HL-60/S4 treated with retinoic acid at 250 ng/mL for 4 days and 3 days (cell line): ENCODE measurements around the gene CAPZB.
"Not testable (repeated sequence)": the region's sequence is repeated elsewhere in the genome, so short reads cannot be mapped to it uniquely, and the experiment has no call there.

Experiments
- in situ Hi-C: fragments of 300-500 bp; cut with MboI; formaldehyde crosslinking; loops from 2 replicates; pipeline ENCODE4 v1.7.0; 2022; ENCODE audit warnings: low sequenced_read_pairs

Gene CAPZB

GRCh38 chr1:19315378-19316198, 169.8 kb downstream of the CAPZB start:
- in situ Hi-C loops: no loop called here

DNA sequence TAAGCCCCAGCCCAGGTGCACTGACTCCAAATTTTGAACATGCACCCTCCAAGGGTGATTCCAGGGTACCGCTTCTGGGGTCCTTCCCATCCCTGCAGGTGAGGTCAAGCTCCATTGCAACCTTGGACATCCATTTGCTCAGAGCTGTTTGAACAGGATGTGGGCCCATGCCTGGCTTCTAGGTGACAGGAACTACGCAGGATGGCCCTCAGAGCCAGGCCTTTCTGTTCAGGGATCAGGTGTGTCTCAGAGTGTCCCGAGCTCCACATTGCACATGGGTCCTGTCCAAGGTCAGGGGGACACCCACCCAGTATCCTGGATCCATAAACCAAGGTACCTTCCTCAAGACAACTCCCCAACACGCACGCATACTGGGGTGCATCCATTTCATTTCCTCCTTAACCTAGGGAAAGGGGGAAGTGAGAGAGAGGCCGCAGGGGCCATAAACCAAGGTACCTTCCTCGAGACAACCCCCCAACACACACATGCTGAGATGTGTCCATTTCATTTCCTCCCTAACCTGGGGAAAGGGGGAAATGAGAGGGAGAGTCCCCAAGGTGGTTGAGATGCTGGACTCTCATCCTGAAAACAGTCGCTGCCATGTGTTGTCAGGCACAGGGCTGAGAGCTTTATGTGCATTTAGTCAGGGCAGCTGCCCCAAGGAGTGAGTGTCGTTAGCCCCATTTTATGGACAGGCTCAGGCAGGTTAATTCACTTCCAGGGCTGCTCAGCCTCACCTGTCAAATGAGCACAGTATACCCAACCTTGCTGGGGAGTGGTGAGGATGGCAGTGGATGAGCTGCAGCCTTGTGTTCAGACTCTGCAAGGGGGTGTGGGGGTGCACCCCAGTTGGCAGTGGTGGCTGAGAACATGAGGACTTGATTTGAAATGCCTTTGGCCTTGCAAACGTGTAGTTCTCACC, 171.1 kb downstream of the CAPZB start:
- in situ Hi-C loops: no loop called here

DNA sequence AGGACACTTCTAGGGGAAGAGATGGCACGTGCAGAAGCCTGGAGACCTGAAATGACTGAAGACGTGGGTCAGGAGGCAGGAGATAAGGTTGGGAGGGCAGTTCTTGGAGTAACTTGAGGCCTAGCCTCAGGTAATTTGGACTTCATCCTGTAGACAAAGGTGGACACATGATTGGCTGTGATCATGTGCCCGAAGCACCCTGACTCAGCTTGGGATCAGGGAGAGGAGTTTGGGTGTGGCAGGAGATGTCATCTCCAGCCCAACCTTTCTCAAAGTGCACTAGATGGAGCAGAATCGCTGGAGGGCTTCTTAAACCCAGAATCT, 171.7 kb downstream of the CAPZB start:
- in situ Hi-C loops: no loop called here

DNA sequence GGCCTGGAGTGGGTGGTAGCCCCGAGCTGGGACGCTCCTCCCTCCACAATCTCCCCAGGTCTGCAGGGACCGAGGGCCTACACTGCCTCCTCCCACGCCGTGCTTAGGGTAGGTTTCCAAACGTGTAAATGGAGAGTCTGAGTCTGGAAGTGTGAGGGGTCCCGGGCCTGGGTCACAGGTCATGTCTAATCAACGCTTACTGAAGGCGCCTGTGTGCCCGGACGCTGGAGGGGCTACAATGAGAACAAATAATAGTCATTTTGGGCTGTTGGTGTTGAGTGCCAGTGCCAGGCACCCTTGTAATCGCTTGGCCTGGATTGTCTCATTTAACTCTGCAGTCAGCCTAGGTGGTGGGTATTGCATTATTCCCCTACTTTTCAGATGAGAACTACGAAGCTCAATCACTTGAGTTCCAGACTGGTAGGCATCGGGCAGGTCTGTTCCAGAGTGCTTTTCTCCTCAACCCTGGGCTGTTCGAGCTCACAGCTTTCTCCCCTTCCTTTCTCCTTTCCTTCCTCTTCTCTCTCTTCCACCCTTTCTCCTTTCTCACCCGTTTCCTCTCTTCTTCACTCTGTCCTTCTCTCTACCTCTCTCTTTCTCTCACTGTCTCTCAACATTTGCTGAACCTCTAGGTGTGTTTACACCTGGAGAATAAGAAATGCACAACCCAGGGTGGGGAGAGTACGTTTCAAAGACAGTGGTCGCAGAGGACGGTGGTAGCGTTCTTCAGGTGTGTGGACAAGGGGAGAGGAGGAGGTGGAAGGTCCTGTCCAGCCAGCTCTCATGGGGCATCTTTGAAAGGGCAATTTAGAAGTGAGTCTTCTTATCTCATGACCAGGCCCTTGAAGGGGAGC, 172.3 kb downstream of the CAPZB start:
- in situ Hi-C loops: no loop called here

DNA sequence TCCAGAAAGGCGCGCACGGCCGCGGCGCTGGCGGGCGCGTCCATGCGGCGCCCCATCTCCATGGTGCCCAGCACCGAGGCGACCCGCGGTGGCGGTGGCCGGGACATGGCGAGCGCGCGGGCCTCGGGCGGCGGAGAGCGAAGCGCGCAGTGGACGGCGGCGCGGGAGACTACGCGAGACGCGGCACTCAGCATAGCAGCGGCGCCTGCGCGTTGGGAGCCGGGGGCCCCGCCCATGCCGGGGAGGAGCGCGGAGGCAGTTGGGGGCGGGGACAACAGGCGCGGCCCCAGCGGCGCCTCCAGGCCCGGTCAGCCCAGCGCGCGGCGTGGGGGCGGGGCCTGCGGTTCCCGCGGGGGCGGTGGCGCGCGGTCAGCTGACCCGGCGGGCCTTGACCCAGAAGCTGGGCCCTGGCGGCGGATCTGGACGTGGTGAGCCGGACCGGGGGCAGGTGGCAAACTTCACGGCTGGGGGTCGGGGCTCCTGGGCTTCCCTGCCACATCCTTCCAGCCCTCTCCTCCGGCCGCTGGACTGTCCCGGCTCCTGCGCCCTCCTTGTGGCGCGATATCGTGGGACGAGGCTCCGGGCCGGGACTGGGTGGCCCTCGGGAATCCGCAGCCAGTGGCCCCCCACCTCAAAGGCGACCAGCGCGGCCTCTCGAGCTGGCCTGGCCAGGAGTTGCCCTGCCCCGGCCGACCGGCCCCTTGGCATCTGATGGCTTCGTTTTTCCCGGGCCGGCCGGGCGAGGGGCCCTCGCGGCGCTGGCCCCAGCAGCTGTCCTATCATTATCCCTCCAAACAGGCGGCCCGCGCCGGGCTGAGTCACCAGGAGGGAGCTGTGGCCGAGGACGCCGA, 173.2 kb downstream of the CAPZB start, which contains the start of the genes AKR7A2 and SLC66A1:
AKR7A2 (minus strand) TSS at position 214 of the 851 bp plus-strand sequence; CDS start at position 194, 20 bp downstream.
SLC66A1 (plus strand) TSS at position 396 of the 851 bp plus-strand sequence. CDS start 5,352 bp downstream, outside the sequence.
- in situ Hi-C loops: no loop called here

- in situ Hi-C loops: no loop called here
Measured at GRCh38 chr1:19311503-19311930, 173.8 kb downstream of the CAPZB start.

GRCh38 chr1:19310720-19311502, 174.4 kb downstream of the CAPZB start:
- in situ Hi-C loops: no loop called here

DNA sequence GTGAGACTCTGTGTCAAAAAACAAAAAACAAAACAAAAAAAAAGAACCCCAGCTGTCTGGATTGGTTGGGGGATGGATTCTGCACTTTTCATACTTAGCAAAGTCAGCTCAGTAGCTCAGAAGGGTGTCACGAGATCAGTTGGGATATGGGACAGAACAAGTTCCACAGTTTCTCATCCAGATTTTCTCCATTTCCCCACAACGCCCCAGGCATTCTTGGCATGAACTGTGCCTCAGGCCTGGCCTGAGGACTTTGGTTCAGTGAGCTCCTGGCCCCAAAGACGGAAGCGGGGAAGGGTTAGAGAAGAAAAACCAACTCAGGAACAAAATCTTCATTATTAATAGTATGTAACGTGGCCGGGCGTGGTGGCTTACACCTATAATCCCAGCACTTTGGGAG, 175.3 kb downstream of the CAPZB start:
- in situ Hi-C loops: no loop called here

- in situ Hi-C loops: no loop called here
Measured at GRCh38 chr1:19309123-19309813, 176.1 kb downstream of the CAPZB start.

DNA sequence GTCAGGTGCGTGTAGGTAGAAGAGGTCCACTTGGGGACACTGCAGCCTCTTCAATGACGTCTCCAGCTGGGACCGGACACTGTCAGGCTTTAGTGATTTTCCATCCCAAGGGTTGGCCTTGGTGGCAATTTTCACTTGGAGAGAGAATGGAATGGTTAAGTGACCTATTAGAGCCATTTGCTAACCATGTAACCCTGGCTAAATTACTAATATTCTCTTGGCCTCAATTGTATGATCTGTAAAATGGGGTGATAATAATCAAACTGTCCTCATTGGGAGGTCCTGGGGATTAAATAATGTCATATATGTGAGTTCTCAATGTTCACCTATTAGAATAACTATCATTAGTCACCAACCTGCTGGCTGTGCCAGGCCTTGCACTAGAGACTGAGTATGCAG, 176.8 kb downstream of the CAPZB start:
- in situ Hi-C loops: no loop called here

GRCh38 chr1:19307794-19308508, 177.4 kb downstream of the CAPZB start:
- in situ Hi-C loops: no loop called here

DNA sequence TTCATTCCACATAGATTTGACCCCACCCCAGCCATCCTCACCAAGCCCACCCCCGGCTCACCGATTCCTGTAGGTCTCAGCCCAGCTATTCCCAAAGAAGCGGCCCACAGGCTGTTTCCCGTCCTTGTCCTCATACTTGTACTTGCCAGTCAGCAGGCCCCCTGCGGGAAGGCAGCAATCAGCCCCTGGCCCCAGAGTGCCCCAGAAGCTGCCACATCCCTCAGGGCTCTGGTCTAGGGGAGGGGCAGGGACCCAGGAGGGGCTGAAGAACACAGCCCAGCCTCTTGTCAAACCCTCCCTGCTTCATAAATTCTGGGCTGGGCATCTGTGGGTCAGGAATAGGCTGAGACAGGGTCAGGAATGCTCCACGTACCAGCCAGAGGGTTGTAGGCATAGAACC, 178.4 kb downstream of the CAPZB start:
- in situ Hi-C loops: no loop called here

DNA sequence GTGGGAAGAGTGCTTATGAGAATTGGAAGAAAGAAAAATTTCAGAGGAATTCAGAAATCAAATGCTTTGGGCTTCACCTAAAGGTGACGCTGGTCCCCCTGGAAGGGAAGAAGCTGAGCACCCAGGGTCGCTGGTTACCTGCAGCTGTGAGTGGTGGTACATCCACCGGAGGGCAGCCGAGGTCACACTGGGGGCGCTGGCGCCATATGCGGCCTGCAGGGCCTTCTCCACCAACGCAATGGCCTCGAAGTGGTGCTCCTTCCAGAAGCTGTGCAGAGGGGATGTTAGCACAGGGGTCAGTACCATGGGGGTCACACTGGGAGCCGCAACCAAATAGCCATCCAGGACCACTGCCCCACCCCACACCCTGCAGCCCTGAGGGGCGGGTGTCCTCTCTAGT, 179.5 kb downstream of the CAPZB start:
- in situ Hi-C loops: no loop called here

DNA sequence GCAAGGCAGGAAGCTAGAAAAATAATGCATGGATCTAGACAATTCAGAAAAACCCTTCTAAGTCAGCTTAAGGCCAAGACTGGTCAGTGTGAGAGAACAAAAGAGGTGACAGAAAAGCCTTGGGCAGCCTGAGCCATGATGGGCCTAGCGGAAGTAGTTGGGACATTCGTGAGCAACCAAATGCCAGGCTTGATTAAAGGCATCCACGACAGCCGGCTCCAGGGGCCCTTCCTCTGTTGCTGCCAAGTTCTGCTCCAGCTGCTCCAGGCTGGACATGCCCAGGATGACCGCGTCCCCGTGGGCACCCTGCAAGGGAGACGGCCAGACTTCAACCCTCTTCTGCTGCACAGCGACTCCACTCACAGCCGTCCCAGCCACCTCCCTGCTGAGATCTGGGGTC, 181.3 kb downstream of the CAPZB start:
- in situ Hi-C loops: not testable (repeated sequence)

DNA sequence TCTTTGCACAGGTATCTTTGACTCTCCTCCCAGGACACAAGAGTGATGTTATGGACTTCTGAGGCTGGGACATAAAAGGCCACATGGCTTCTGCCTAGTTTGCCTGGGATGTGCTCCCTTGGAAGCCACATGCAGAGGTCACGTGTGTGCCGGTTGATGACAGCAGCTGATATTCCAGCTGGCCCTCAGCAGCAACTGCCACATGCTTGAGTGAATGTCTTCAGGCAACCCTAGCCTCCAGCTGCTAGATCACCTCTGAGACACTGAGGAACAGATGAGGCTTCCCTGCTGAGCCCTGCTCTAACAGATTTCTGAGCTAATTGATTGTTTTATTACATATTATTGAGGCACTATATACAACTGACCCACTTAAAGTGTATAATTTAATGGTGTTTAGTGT, 185.1 kb downstream of the CAPZB start:
- in situ Hi-C loops: no loop called here

DNA sequence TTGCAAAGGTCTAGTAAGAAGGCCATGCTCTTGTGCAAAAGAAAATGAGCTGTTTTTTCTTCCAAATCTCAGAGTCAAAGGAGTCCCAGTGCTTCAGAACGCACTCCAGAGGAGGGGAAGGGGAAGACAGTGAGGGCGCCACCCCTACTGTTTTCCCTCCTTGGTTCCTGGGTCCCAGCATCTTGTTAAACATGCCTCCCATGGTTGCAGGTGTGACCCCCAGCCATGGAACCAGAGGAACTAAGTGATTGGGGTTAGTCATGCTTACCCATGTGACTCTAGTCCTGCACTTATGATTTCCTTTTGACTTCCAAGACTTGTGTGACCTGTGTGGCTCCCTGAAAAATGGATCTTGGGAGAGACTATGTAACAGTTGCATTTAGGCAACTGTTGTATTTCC, 190.7 kb downstream of the CAPZB start:
- in situ Hi-C loops: no loop called here

- in situ Hi-C loops: no loop called here
Measured at GRCh38 chr1:19289244-19289643, 196.1 kb downstream of the CAPZB start.
